HCT116 (cell line): ENCODE results near the gene TSG101. TPM values are rescaled to one million over a fixed set of nuclear protein-coding genes. Genes with fewer than 3 reads are reported as not detected.
A peak's percentile ranks its signal among the peaks of the same experiment; 100 is the strongest.

Source experiments
- ATAC-seq: fragments of 200-7000 bp; cut with Tn5 transposase; 2 replicates; pipeline ENCODE4 v1.9.1; 2020; ENCODE audit warnings: mild to moderate bottlenecking, moderate library complexity
- BruUV-seq: library from RNA; stranded (reverse); fragments of 400-500 nt; replicated peaks from 2 replicates; lab custom pipeline; 2021; lab: Mats Ljungman, UMichigan
- CTCF ChIA-PET: fragments of 300-600 bp; sonication (Branson Sonifier 250); formaldehyde crosslinking; loops from one replicate; lab custom pipeline; 2021; ENCODE audit warnings: antibody characterized with exemption; lab: Charles Lee
- POLR2A ChIA-PET: fragments of 300-600, 350-600 bp; sonication (Branson Sonifier 250); formaldehyde crosslinking; loops from one replicate; lab custom pipeline; 2021; ENCODE audit warnings: antibody characterized with exemption; lab: Charles Lee
- RAD21 ChIA-PET, 2 experiments: fragments of 300-600 bp; sonication (Branson Sonifier 250); formaldehyde crosslinking; loops; one replicate each; lab custom pipeline; 2023; ENCODE audit warnings: low total read pairs in 2 of 2; ENCODE audit not compliant: uncharacterized antibody in 2 of 2, unreplicated experiment in 2 of 2, low non-redundant PET in 1 of 2; lab: Charles Lee
- DNase-seq: peaks from one replicate; pipeline ENCODE4 v3.0.0-alpha.2; 2010; ENCODE audit warnings: low read depth, low spot score
- H2AFZ ChIP-seq: fragments of 200-600 bp; shearing (Covaris generic), sonication (generic); 2 replicates; pipeline ENCODE4 v1.6.1; 2017; ENCODE audit warnings: low read depth, mixed run types, mixed read lengths, antibody characterized with exemption, low read length; ENCODE audit not compliant: poor library complexity, severe bottlenecking
- H3K27ac ChIP-seq: 2 replicates; pipeline ENCODE4 v1.5.1; 2012; ENCODE audit warnings: low read depth, low read length
- H3K27me3 ChIP-seq: fragments of 200-600 bp; sonication (generic); 2 replicates; pipeline ENCODE4 v1.6.1; 2016; ENCODE audit warnings: mixed run types, low read length, mixed read lengths; ENCODE audit not compliant: insufficient read depth
- H3K36me3 ChIP-seq, 2 experiments: fragments of 200-500 bp in 1 of 2; fragments of 200-600 bp in 1 of 2; sonication (Bioruptor generic) in 1 of 2; sonication (generic) in 1 of 2; 2 replicates each; pipeline versions ENCODE4 v1.5.1 to v1.6.1; 2014 to 2016; ENCODE audit warnings: low read length in 2 of 2, inconsistent platforms in 1 of 2, mixed read lengths in 1 of 2, mixed run types in 1 of 2; ENCODE audit not compliant: insufficient read depth in 2 of 2, control insufficient read depth in 1 of 2
- H3K4me1 ChIP-seq, 2 experiments: fragments of 200-600 bp in 1 of 2; sonication (generic) in 1 of 2; 2 replicates each; pipeline versions ENCODE4 v1.5.1 to v1.6.1; 2012 to 2017; ENCODE audit warnings: low read length in 2 of 2, inconsistent platforms in 1 of 2, mild to moderate bottlenecking in 1 of 2, mixed read lengths in 1 of 2, mixed run types in 1 of 2, moderate library complexity in 1 of 2; ENCODE audit not compliant: insufficient read depth in 2 of 2, control insufficient read depth in 1 of 2
- H3K4me2 ChIP-seq: fragments of 200-600 bp; sonication (generic); 2 replicates; pipeline ENCODE4 v1.6.1; 2017; ENCODE audit warnings: mixed run types, low read length, mixed read lengths
- H3K4me3 ChIP-seq, 2 experiments: fragments of 200-600 bp in 1 of 2; sonication (generic) in 1 of 2; replicated peaks in 1 of 2; 2 replicates each; pipeline ENCODE4 v1.5.1; 2011 to 2016; ENCODE audit warnings: low read length in 2 of 2, control low read depth in 1 of 2, low read depth in 1 of 2, mild to moderate bottlenecking in 1 of 2, mixed read lengths in 1 of 2, mixed run types in 1 of 2
- H3K79me2 ChIP-seq: fragments of 200-600 bp; sonication (generic); 2 replicates; pipeline ENCODE4 v1.6.1; 2017; ENCODE audit warnings: mild to moderate bottlenecking, mixed run types, low read length, moderate library complexity, mixed read lengths; ENCODE audit not compliant: insufficient read depth
- H3K9ac ChIP-seq: fragments of 200-600 bp; sonication (generic); 2 replicates; pipeline ENCODE4 v1.6.1; 2016; ENCODE audit warnings: low read length, mixed read lengths
- H3K9me2 ChIP-seq: fragments of 200-600 bp; sonication (generic), shearing (Covaris generic); 2 replicates; pipeline ENCODE4 v1.6.1; 2017; ENCODE audit warnings: mixed run types, mild to moderate bottlenecking, moderate library complexity; ENCODE audit not compliant: insufficient read depth
- H3K9me3 ChIP-seq, 2 experiments: fragments of 200-500 bp in 1 of 2; fragments of 200-600 bp in 1 of 2; sonication (Bioruptor generic) in 1 of 2; sonication (generic) in 1 of 2; 2 replicates each; pipeline ENCODE4 v1.6.1; 2014 to 2017; ENCODE audit warnings: low read length in 2 of 2, mixed read lengths in 2 of 2, inconsistent platforms in 1 of 2, low read depth in 1 of 2, mild to moderate bottlenecking in 1 of 2, mixed run types in 1 of 2, moderate library complexity in 1 of 2; ENCODE audit not compliant: control insufficient read depth in 1 of 2, insufficient read depth in 1 of 2
- H4K20me1 ChIP-seq: fragments of 200-600 bp; sonication (generic), shearing (Covaris generic); 2 replicates; pipeline ENCODE4 v1.6.1; 2017; ENCODE audit warnings: mixed run types, mild to moderate bottlenecking, moderate library complexity; ENCODE audit not compliant: insufficient read depth
- CBX3 ChIP-seq: IDR thresholded peaks from 2 replicates; pipeline ENCODE4 v1.6.1; 2012; ENCODE audit warnings: low read depth
- EZH2 ChIP-seq: fragments of 200-600 bp; sonication (generic); IDR thresholded peaks from 2 replicates; pipeline ENCODE4 v1.6.1; 2017; ENCODE audit warnings: antibody characterized with exemption, mixed run types
- EZH2phosphoT487 ChIP-seq: fragments of 200-600 bp; IDR thresholded peaks from 2 replicates; pipeline ENCODE4 v1.6.1; 2018; ENCODE audit warnings: antibody characterized with exemption, borderline replicate concordance
- FOSL1 ChIP-seq: IDR thresholded peaks from 2 replicates; pipeline ENCODE4 v1.6.1; 2012; ENCODE audit warnings: low read depth
- JUND ChIP-seq: IDR thresholded peaks from 2 replicates; pipeline ENCODE4 v1.6.1; 2012
- POLR2AphosphoS5 ChIP-seq: IDR thresholded peaks from 2 replicates; pipeline ENCODE4 v1.6.1; 2011; ENCODE audit warnings: mild to moderate bottlenecking, low read depth, low read length, moderate library complexity
- RAD21 ChIP-seq: IDR thresholded peaks from 2 replicates; pipeline ENCODE4 v1.6.1; 2012; ENCODE audit warnings: low read depth, mild to moderate bottlenecking
- SIN3A ChIP-seq: IDR thresholded peaks from 2 replicates; pipeline ENCODE4 v1.6.1; 2012; ENCODE audit warnings: low read depth
- SRF ChIP-seq: IDR thresholded peaks from 2 replicates; pipeline ENCODE4 v1.6.1; 2012; ENCODE audit warnings: low read depth
- TCF7L2 ChIP-seq: IDR thresholded peaks from 2 replicates; pipeline ENCODE4 v1.7.0; 2011; ENCODE audit warnings: borderline replicate concordance, inconsistent platforms; ENCODE audit not compliant: insufficient read depth, insufficient read length; ENCODE audit errors: extremely low read depth
- YY1 ChIP-seq: IDR thresholded peaks from 2 replicates; pipeline ENCODE4 v1.6.1; 2011; ENCODE audit warnings: low read length, low read depth, moderate library complexity, mild to moderate bottlenecking; ENCODE audit not compliant: insufficient replicate concordance; ENCODE audit errors: extremely low read depth
- intact Hi-C: fragments of 100-400 bp; cut with micrococcal nuclease; formaldehyde crosslinking; loops from 2 replicates; pipeline ENCODE4 v1.10.0; 2022
- total RNA-seq: library from RNA; stranded (reverse); gene quantifications from one replicate; pipeline ENCODE4 v1.2.1, GENCODE V29; 2021; ENCODE audit not compliant: unreplicated experiment
- TF ChIP-seq, protein P1 (sequence below): IDR thresholded peaks from 2 replicates; pipeline ENCODE4 v1.6.1; 2012
- TF ChIP-seq, protein P2 (sequence below): IDR thresholded peaks from 2 replicates; pipeline ENCODE4 v1.6.1; 2012
- TF ChIP-seq, protein P3 (sequence below): IDR thresholded peaks from 2 replicates; pipeline ENCODE4 v1.6.1; 2012; ENCODE audit warnings: low read depth

The TSG101 gene
- total RNA-seq, 1 experiment from 2014 or later = 61.9 TPM

DNA sequence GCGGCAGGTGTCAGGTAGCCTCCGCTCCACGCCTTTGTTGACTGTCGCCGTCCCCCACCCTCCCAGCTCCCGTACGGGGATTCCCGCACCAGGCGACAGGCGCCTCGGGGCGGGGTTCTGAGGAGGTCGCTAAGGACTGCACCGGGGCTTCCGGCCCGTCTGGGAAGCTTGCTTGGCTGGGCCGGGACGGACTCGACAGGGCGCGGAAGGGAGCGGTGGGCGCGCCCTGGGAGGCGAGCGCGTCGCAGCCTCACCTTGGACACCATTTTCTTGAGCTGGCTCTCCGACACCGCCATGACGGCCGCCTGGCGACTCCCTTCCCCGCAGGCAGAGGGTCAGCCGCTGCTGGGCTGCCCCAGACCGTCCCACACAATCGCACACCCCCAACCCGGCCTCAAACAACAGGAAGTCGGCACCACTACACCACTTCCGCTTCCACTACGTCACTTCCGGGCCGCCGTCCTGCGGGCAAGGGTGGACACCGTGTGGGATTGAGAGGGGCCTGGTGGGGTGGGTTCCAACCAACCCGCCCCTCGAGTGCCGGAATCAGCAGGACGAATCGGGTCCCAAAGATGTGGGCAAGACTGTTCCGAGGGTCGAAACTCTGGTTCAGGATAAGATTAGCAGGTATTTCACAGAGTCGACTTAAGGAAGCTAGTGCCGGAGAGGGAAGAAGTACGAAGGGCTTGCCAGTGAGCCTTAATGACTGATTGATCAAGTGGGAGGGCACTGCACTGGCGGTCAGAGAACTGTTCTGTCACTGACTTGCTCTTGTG is at the start of gene TSG101 (continued):
- TF ChIP-seq FOSL1 (no peak), EZH2 (no peak), CBX3 (no peak), YY1 (peak; percentile 53)
- TF ChIP-seq, protein P1, sequence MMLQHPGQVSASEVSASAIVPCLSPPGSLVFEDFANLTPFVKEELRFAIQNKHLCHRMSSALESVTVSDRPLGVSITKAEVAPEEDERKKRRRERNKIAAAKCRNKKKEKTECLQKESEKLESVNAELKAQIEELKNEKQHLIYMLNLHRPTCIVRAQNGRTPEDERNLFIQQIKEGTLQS = no peak
- TF ChIP-seq, protein P2, sequence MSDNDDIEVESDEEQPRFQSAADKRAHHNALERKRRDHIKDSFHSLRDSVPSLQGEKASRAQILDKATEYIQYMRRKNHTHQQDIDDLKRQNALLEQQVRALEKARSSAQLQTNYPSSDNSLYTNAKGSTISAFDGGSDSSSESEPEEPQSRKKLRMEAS = peak; percentile 88
- TF ChIP-seq, all 23 proteins: peak for 11

DNA sequence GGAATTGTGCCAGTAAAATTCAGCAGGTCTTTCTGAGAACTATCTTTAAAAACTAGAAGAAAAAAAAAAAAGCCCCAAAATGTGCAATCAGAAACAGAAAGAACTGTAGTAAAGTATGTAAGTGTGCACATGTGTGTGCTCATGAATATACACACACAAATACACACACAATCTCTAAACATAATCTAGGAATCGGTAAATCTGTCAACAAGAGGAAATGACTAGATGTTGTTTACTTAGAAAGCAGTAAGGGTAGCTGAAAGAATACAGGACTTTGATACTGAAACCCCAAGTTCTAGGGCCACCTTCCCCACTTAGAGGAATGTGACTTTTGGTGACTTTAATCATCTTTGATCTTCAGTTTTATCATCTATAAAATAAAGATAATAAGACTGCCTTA is 48.6 kb upstream of the TSG101 start:
- intact Hi-C loops = no loop called here
- ChIA-PET POLR2A (no interaction called here), CTCF (no interaction called here)
- Histone ChIP-seq H3K9ac (no peak overlapping the region), H3K4me3 (no peak overlapping the region), H3K27me3 (no peaks in the 10 kb centered on the region), H3K36me3 (peaks cover 4 to 8% of the 10 kb centered on the region in 2 experiments; a peak in 1 of 4 replicates), H3K27ac (no peak overlapping the region), H3K9me3 (no peaks in the 10 kb centered on the region), H3K4me1 (peaks cover 14 to 17% of the 10 kb centered on the region in 2 experiments; a peak in 3 of 4 replicates)
- no TSS peak for BruUV-seq
- no peak for TF ChIP-seq POLR2AphosphoS5
- TF ChIP-seq EZH2phosphoT487 = no peak
- TF ChIP-seq SIN3A = no peak
- TF ChIP-seq RAD21 = no peak
- TF ChIP-seq TCF7L2 = no peak
- TF ChIP-seq YY1 = no peak
- TF ChIP-seq SRF = no peak
- TF ChIP-seq, protein P2 = no peak
- no peak for TF ChIP-seq JUND
- TF ChIP-seq, protein P3, sequence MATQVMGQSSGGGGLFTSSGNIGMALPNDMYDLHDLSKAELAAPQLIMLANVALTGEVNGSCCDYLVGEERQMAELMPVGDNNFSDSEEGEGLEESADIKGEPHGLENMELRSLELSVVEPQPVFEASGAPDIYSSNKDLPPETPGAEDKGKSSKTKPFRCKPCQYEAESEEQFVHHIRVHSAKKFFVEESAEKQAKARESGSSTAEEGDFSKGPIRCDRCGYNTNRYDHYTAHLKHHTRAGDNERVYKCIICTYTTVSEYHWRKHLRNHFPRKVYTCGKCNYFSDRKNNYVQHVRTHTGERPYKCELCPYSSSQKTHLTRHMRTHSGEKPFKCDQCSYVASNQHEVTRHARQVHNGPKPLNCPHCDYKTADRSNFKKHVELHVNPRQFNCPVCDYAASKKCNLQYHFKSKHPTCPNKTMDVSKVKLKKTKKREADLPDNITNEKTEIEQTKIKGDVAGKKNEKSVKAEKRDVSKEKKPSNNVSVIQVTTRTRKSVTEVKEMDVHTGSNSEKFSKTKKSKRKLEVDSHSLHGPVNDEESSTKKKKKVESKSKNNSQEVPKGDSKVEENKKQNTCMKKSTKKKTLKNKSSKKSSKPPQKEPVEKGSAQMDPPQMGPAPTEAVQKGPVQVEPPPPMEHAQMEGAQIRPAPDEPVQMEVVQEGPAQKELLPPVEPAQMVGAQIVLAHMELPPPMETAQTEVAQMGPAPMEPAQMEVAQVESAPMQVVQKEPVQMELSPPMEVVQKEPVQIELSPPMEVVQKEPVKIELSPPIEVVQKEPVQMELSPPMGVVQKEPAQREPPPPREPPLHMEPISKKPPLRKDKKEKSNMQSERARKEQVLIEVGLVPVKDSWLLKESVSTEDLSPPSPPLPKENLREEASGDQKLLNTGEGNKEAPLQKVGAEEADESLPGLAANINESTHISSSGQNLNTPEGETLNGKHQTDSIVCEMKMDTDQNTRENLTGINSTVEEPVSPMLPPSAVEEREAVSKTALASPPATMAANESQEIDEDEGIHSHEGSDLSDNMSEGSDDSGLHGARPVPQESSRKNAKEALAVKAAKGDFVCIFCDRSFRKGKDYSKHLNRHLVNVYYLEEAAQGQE = no peak
- TF ChIP-seq, protein P1 = no peak
- TF ChIP-seq, all 23 proteins: peak for 0
- no peaks in the 10 kb centered on the region for H4K20me1 ChIP-seq
- H3K9me2 ChIP-seq = no peaks in the 10 kb centered on the region
- DNase-seq (no peak), ATAC-seq (no peak)
- H3K79me2 ChIP-seq = no peaks in the 10 kb centered on the region
- H2AFZ ChIP-seq = no peak overlapping the region
- RAD21 ChIA-PET = no interaction called here
- H3K4me2 ChIP-seq = no peak overlapping the region
